BE2C (cell line): ENCODE data around the gene NFILZ. TPM values are rescaled to one million over a fixed set of nuclear protein-coding genes. Genes with fewer than 3 reads are reported as not detected.

Experiments used
- DNase-seq: peaks from one replicate; pipeline ENCODE4 v3.0.0-alpha.2; 2020
- H3K27me3 ChIP-seq: fragments of 250-450 bp; sonication (Bioruptor Pico); 2 replicates; pipeline ENCODE4 v1.5.1; 2020; ENCODE audit warnings: mild to moderate bottlenecking
- H3K36me3 ChIP-seq: fragments of 250-450 bp; sonication (Bioruptor Pico); 2 replicates; pipeline ENCODE4 v1.5.1; 2020; ENCODE audit warnings: mild to moderate bottlenecking
- H3K4me1 ChIP-seq: fragments of 250-450 bp; sonication (Bioruptor Pico); 2 replicates; pipeline ENCODE4 v1.5.1; 2020
- H3K4me3 ChIP-seq: 2 replicates; pipeline ENCODE4 v1.5.1; 2011; ENCODE audit warnings: low read depth, low read length
- H3K9me3 ChIP-seq: fragments of 250-450 bp; sonication (Bioruptor Pico); 2 replicates; pipeline ENCODE4 v1.5.1; 2020
- polyA plus RNA-seq: library from polyadenylated mRNA; unstranded; fragments of >200 nt; gene quantifications from one replicate; pipeline ENCODE4 v1.2.1, GENCODE V29; 2012; ENCODE audit warnings: low read depth, missing spikeins; ENCODE audit not compliant: insufficient read length, insufficient read depth
- TF ChIP-seq, protein P1 (sequence below): IDR thresholded peaks from 2 replicates; pipeline ENCODE4 v1.5.1; 2012; ENCODE audit warnings: mild to moderate bottlenecking, low read depth, low read length

Gene NFILZ
- polyA plus RNA-seq, result not detected

GRCh38 chr19:8629996-8630683 lies at the start of gene NFILZ:
Gene NFILZ (plus strand): TSS chr19:8630633. CDS start chr19:8676766, 46,133 bp downstream.
- no peak for DNase-seq
- Histone ChIP-seq H3K4me3 (no peak within 1 kb of the TSS), H3K27me3 (no peaks in the 10 kb centered on the region), H3K4me1 (no peaks in the 10 kb centered on the region), H3K36me3 (no peaks in the 10 kb centered on the region), H3K9me3 (no peaks in the 10 kb centered on the region)
- TF ChIP-seq, protein P1, sequence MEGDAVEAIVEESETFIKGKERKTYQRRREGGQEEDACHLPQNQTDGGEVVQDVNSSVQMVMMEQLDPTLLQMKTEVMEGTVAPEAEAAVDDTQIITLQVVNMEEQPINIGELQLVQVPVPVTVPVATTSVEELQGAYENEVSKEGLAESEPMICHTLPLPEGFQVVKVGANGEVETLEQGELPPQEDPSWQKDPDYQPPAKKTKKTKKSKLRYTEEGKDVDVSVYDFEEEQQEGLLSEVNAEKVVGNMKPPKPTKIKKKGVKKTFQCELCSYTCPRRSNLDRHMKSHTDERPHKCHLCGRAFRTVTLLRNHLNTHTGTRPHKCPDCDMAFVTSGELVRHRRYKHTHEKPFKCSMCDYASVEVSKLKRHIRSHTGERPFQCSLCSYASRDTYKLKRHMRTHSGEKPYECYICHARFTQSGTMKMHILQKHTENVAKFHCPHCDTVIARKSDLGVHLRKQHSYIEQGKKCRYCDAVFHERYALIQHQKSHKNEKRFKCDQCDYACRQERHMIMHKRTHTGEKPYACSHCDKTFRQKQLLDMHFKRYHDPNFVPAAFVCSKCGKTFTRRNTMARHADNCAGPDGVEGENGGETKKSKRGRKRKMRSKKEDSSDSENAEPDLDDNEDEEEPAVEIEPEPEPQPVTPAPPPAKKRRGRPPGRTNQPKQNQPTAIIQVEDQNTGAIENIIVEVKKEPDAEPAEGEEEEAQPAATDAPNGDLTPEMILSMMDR, result no peak

GRCh38 chr19:8580710-8581281 lies 49.6 kb upstream of the NFILZ start:
- no peaks in the 10 kb centered on the region for H3K4me1 ChIP-seq
- H3K27me3 ChIP-seq, result peaks cover 11% of the 10 kb centered on the region
- DNase-seq, result peak; percentile 84
- H3K9me3 ChIP-seq, result no peaks in the 10 kb centered on the region
- no peak overlapping the region for H3K4me3 ChIP-seq
- TF ChIP-seq, protein P1, result peak; percentile 98
- no peaks in the 10 kb centered on the region for H3K36me3 ChIP-seq

DNA sequence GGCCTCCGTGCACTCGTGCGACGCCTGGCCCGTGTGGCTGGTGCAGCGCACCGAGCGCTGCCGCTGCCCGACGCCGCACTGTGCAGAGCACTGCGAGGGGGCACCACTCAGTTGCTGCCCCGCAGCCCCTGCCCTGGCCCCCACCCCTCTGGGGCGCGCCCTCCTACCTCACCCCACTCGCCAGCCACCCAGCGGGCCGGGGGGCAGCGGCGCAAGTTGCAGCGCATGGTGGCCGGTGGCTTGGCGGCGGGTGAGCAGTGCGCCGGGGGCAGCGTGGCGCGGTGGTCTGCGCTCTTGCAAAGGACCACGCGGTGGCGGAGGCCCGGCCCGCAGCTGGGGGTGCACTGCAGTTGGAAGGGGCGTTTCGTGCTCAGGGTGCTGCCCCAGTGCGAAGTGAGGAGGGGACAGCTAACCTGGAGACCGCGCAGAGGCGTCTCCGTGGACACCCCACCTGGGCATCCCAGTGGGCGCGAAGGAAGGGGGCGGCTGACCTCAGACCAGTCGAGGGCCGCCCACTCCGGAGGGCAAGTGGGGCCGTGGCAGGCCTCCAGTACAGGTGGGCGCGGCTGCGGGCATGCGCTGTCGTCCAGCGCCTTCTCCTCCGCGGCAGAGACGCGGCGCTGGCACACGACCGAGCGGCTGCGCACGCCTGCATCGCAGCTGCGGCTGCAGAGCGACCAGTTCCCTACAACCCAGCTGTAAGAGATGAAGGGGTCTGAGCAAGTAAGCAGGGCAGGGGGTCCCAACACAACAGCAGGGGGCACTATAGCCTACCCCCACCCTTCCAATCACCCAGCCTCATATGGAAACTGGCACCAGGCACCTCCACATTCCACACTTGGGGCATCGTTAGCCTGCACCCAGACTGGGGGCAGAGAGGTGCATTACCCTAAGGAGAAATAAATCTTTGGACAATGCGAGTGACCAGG lies 45.2 kb upstream of the NFILZ start:
- no peak overlapping the region for H3K4me3 ChIP-seq
- H3K4me1 ChIP-seq, result no peaks in the 10 kb centered on the region
- TF ChIP-seq, protein P1, result no peak
- no peaks in the 10 kb centered on the region for H3K36me3 ChIP-seq
- H3K9me3 ChIP-seq, result no peaks in the 10 kb centered on the region
- no peaks in the 10 kb centered on the region for H3K27me3 ChIP-seq
- no peak for DNase-seq

- Histone ChIP-seq H3K27me3 (no peaks in the 10 kb centered on the region), H3K36me3 (no peaks in the 10 kb centered on the region), H3K4me3 (no peak overlapping the region), H3K4me1 (no peaks in the 10 kb centered on the region), H3K9me3 (no peaks in the 10 kb centered on the region)
- TF ChIP-seq, protein P1, result peak; percentile 52
- peak; percentile 66 for DNase-seq
Measured at GRCh38 chr19:8585894-8586750, 44.3 kb upstream of the NFILZ start.

GRCh38 chr19:8589177-8589714 lies 41.2 kb upstream of the NFILZ start:
- Histone ChIP-seq H3K4me1 (no peaks in the 10 kb centered on the region), H3K27me3 (no peaks in the 10 kb centered on the region), H3K36me3 (no peaks in the 10 kb centered on the region), H3K9me3 (no peaks in the 10 kb centered on the region), H3K4me3 (no peak overlapping the region)
- no peak for DNase-seq
- TF ChIP-seq, protein P1, result no peak
